DOHH2 (cell line): ENCODE data around the gene TEC.

Source experiments
- H3F3A ChIP-seq: fragments of 200-600 bp; sonication (generic), shearing (Covaris generic); 2 replicates; pipeline ENCODE4 v1.6.0; 2016; ENCODE audit warnings: antibody characterized with exemption, mild to moderate bottlenecking; ENCODE audit not compliant: control insufficient read depth, insufficient read depth
- H3K27ac ChIP-seq: fragments of 200-600 bp; sonication (generic); 2 replicates; pipeline ENCODE4 v1.5.1; 2014; ENCODE audit warnings: low read depth, mild to moderate bottlenecking, low read length, moderate library complexity
- H3K27me3 ChIP-seq: fragments of 200-600 bp; sonication (generic); 2 replicates; pipeline ENCODE4 v1.6.1; 2014; ENCODE audit warnings: mild to moderate bottlenecking, low read length, mixed read lengths; ENCODE audit not compliant: control insufficient read depth
- H3K36me3 ChIP-seq: fragments of 200-600 bp; sonication (generic); 2 replicates; pipeline ENCODE4 v1.6.1; 2014; ENCODE audit warnings: mild to moderate bottlenecking, low read length, moderate library complexity, mixed read lengths; ENCODE audit not compliant: control insufficient read depth
- H3K4me1 ChIP-seq: fragments of 200-600 bp; sonication (generic); 2 replicates; pipeline ENCODE4 v1.6.1; 2014; ENCODE audit warnings: mild to moderate bottlenecking, low read length, mixed read lengths; ENCODE audit not compliant: control insufficient read depth
- H3K4me2 ChIP-seq: fragments of 200-600 bp; sonication (generic); 2 replicates; pipeline ENCODE4 v1.6.0; 2014; ENCODE audit warnings: mild to moderate bottlenecking, low read length, moderate library complexity
- H3K4me3 ChIP-seq: fragments of 200-600 bp; sonication (generic); 2 replicates; pipeline ENCODE4 v1.5.1; 2014; ENCODE audit warnings: mild to moderate bottlenecking, low read length, mixed read lengths
- H3K79me2 ChIP-seq: fragments of 200-600 bp; sonication (generic); 2 replicates; pipeline ENCODE4 v1.6.1; 2014; ENCODE audit warnings: mild to moderate bottlenecking, low read length, mixed read lengths; ENCODE audit not compliant: control insufficient read depth
- H3K9me2 ChIP-seq: fragments of 200-600 bp; sonication (generic); replicated peaks from 2 replicates; pipeline ENCODE4 v1.6.1; 2014; ENCODE audit warnings: mild to moderate bottlenecking, low read length, mixed read lengths; ENCODE audit not compliant: control insufficient read depth
- H3K9me3 ChIP-seq: fragments of 200-600 bp; sonication (generic); 2 replicates; pipeline ENCODE4 v1.6.1; 2014; ENCODE audit warnings: antibody characterized with exemption, low read length, mixed read lengths; ENCODE audit not compliant: control insufficient read depth, insufficient read depth
- H4K20me1 ChIP-seq: fragments of 200-600 bp; sonication (generic); 2 replicates; pipeline ENCODE4 v1.6.0; 2014; ENCODE audit warnings: low read depth, mild to moderate bottlenecking, antibody characterized with exemption, low read length, moderate library complexity; ENCODE audit not compliant: control insufficient read depth, insufficient read depth
- CTCF ChIP-seq: fragments of 200-600 bp; sonication (generic); IDR thresholded peaks from one replicate; pipeline ENCODE4 v1.5.1; 2014; ENCODE audit warnings: antibody characterized with exemption, mild to moderate bottlenecking, low read depth, low read length; ENCODE audit not compliant: poor library complexity, severe bottlenecking
- EZH2phosphoT487 ChIP-seq: fragments of 200-600 bp; sonication (generic); IDR thresholded peaks from 2 replicates; pipeline ENCODE4 v1.6.1; 2017; ENCODE audit warnings: borderline replicate concordance, mild to moderate bottlenecking, antibody characterized with exemption, low read length, moderate library complexity, mixed read lengths

Gene TEC

GRCh38 chr4:48300004-48300403, 30.4 kb upstream of the TEC start:
- Histone ChIP-seq H3F3A (no peaks in the 10 kb centered on the region), H3K4me1 (no peaks in the 10 kb centered on the region), H3K79me2 (no peaks in the 10 kb centered on the region), H3K27me3 (no peaks in the 10 kb centered on the region), H3K9me2 (no peaks in the 10 kb centered on the region), H3K9me3 (no peaks in the 10 kb centered on the region), H3K27ac (no peak overlapping the region), H3K4me3 (no peak overlapping the region), H3K4me2 (no peak overlapping the region), H3K36me3 (no peaks in the 10 kb centered on the region), H4K20me1 (no peaks in the 10 kb centered on the region)
- no peak for TF ChIP-seq CTCF
- TF ChIP-seq EZH2phosphoT487 = no peak

DNA sequence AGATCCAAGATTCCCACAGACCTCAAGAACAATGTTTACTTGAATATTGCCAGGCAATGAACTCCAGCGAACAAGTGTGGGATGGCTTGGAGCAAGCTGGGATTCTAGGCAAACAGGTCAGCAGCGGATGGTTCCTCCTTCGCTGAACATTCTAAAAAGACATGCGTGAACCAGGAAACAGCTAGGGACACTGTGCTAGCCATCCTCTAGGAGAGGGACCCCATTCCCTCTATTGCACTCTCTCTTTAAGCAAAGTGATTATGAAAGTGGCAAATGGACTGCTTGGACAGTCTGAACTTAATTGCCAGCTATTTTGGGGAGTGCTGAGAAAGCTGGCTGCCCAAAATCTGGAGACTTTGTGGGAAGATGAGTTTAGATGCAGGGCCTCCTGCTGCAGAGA, 29.9 kb upstream of the TEC start:
- no peaks in the 10 kb centered on the region for H3K9me3 ChIP-seq
- TF ChIP-seq CTCF (no peak), EZH2phosphoT487 (no peak)
- no peaks in the 10 kb centered on the region for H3K27me3 ChIP-seq
- H3K4me2 ChIP-seq = no peak overlapping the region
- H3F3A ChIP-seq = no peaks in the 10 kb centered on the region
- no peaks in the 10 kb centered on the region for H3K79me2 ChIP-seq
- H3K27ac ChIP-seq = no peak overlapping the region
- no peaks in the 10 kb centered on the region for H3K9me2 ChIP-seq
- H3K4me3 ChIP-seq = no peak overlapping the region
- H3K36me3 ChIP-seq = no peaks in the 10 kb centered on the region
- no peaks in the 10 kb centered on the region for H4K20me1 ChIP-seq
- H3K4me1 ChIP-seq = peaks cover 2% of the 10 kb centered on the region; the same call in 1 of the 2 replicates

GRCh38 chr4:48297256-48297846, 27.7 kb upstream of the TEC start:
- H3F3A ChIP-seq = no peaks in the 10 kb centered on the region
- peaks cover 3% of the 10 kb centered on the region; the same call in 1 of the 2 replicates for H3K4me1 ChIP-seq
- no peaks in the 10 kb centered on the region for H3K36me3 ChIP-seq
- H4K20me1 ChIP-seq = no peaks in the 10 kb centered on the region
- no peak overlapping the region for H3K4me3 ChIP-seq
- no peaks in the 10 kb centered on the region for H3K9me3 ChIP-seq
- no peaks in the 10 kb centered on the region for H3K79me2 ChIP-seq
- no peak overlapping the region for H3K4me2 ChIP-seq
- H3K27ac ChIP-seq = no peak overlapping the region
- H3K9me2 ChIP-seq = no peaks in the 10 kb centered on the region
- TF ChIP-seq EZH2phosphoT487 (no peak), CTCF (no peak)
- H3K27me3 ChIP-seq = no peaks in the 10 kb centered on the region
